Measurements from ENCODE around the gene GSAP. TPM values are rescaled to one million over a fixed set of nuclear protein-coding genes. Genes with fewer than 3 reads are reported as not detected.
"Not testable (repeated sequence)": the region's sequence is repeated elsewhere in the genome, so short reads cannot be mapped to it uniquely, and the experiment has no call there.

The GSAP gene
- total RNA-seq, 2 experiments from 2014 or later: 1.1 to 1.4 TPM

DNA sequence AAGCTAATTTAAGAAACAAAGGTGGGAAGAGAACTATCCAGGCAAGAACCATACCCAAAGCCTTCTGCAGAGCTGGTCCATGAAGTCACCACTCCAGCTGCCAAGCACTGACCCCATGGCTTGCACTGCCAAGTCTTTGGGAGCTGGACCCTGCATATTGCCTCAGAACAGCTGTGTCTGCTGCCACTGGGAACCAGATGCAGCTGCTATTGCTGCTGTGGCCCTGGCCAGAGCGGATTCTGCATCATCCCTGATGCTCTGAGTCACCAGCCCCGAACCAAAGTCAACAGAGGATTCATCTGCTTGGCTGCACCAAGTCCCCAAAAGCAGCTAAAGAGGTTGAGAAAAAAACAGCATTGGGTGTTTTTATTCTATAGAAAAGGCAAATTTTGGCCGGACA is 39.2 kb upstream of the GSAP start:
- CTCF ChIA-PET: interaction anchor here (0.7 kb wide), 1 partner anchor 304 kb away, joined by 3 read pairs; no protein-coding TSS in a partner anchor
- intact Hi-C loops (cut with DNase I, micrococcal nuclease): no loop called here
- no peak overlapping the region for H3K27ac Mint-ChIP-seq
- DNase-seq (no peak), ATAC-seq (no peak)
- H3K36me3 Mint-ChIP-seq (ENCODE audit: low read depth): no peaks in the 10 kb centered on the region
- H3K27me3 Mint-ChIP-seq: no peaks in the 10 kb centered on the region
- POLR2A ChIA-PET: no interaction called here
- H3K4me1 Mint-ChIP-seq: no peaks in the 10 kb centered on the region
- no peak overlapping the region for H3K4me3 Mint-ChIP-seq
- H3K9me3 Mint-ChIP-seq (ENCODE audit: low read depth): no peaks in the 10 kb centered on the region

DNA sequence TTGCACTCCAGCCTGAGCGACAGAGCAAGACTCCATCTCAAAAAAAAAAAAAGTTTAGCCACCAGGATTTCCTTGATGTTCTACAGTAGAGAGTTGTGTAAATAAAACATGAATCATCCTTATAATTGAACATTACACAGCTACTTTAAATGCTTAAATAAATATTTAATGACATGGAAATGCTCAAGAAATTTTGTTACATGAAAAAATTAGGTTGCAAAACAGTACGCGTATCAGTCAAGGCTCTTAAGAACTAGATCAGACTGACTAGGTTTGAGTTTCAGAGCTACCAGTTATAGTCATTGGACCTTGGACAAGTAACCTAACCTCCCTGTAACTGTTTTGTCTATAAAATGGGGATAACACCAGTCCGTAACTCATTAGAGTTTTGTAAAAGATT is 38.7 kb upstream of the GSAP start:
- no peaks in the 10 kb centered on the region for H3K27me3 Mint-ChIP-seq
- ChIA-PET CTCF (interaction anchor here (0.7 kb wide), 1 partner anchor 303 kb away, joined by 3 read pairs; no protein-coding TSS in a partner anchor), POLR2A (no interaction called here)
- DNase-seq (no peak), ATAC-seq (no peak)
- no peak overlapping the region for H3K4me3 Mint-ChIP-seq
- H3K36me3 Mint-ChIP-seq (ENCODE audit: low read depth): no peaks in the 10 kb centered on the region
- no peaks in the 10 kb centered on the region for H3K4me1 Mint-ChIP-seq
- no peak overlapping the region for H3K27ac Mint-ChIP-seq
- intact Hi-C loops (cut with DNase I, micrococcal nuclease): no loop called here
- H3K9me3 Mint-ChIP-seq (ENCODE audit: low read depth): no peaks in the 10 kb centered on the region

DNA sequence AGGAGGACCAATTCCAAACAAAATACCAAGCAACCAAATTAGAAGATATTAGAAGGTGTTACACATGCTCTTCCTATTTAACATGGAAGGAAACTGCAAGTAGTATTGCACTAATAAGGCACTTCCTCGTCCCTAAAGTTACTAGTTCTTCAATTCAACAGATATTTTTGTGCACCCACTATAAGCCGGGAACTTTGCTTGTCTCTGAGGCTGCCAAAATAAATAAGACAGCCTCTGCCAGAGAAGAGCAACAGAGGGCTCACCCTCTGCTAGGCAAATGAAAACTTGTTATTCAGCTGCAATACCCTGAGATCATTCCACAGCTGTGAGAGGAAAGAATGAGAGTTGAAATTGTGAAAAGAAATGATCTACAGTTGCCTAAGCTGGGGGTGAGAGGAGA is 37.4 kb upstream of the GSAP start:
- intact Hi-C loops (cut with DNase I, micrococcal nuclease): no loop called here

DNA sequence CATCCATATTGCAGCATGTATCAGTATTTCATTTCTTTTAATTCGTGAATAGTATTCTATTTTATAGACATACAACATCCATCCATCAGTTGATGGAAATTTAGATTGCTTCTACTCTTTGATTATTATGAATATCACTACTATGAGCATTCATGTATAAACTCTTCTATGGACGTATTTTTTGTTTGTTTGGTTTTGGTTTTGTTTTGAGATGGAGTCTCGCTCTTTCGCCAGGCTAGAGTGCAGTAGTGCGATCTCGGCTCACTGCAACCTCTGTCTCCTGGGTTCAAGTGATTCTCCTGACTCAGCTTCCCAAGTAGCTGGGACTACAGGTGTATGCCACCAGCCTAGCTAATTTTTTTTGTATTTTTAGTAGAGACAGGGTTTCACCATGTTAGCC is 35.8 kb upstream of the GSAP start:
- CTCF ChIA-PET; intact Hi-C loops (cut with DNase I, micrococcal nuclease); H3K27me3 Mint-ChIP-seq; H3K36me3 Mint-ChIP-seq (ENCODE audit: low read depth); DNase-seq; H3K4me3 Mint-ChIP-seq; H3K9me3 Mint-ChIP-seq (ENCODE audit: low read depth); POLR2A ChIA-PET; ATAC-seq; H3K27ac Mint-ChIP-seq; H3K4me1 Mint-ChIP-seq: not testable (repeated sequence)

More for the DNA sequence above, 37.4 kb upstream of the GSAP start:
- Mint-ChIP-seq H3K4me1 (no peaks in the 10 kb centered on the region), H3K4me3 (no peak overlapping the region), H3K27me3 (no peaks in the 10 kb centered on the region), H3K27ac (no peak overlapping the region), H3K9me3 (ENCODE audit: low read depth) (no peaks in the 10 kb centered on the region), H3K36me3 (ENCODE audit: low read depth) (no peaks in the 10 kb centered on the region)
- DNase-seq (no peak), ATAC-seq (no peak)
- CTCF ChIA-PET: no interaction called here
- POLR2A ChIA-PET: no interaction called here

DNA sequence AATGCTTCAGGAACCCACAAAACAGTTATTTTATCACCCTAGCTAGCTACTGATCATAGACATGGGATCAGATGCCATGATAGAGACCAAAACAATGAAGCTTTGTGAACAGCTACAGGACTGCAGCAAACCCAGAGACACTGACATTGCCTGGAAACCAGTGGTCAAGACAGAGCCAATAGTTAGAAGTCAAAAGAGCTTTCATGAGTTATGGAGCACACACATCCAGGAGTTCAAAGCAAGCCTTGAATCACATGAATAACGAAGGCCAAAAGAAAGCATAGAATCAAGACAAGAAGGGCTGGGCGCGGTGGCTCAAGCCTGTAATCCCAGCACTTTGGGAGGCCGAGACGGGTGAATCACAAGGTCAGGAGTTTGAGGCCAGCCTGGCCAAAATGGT is 34.5 kb upstream of the GSAP start:
- ATAC-seq: no peak
- H3K27me3 Mint-ChIP-seq: no peaks in the 10 kb centered on the region
- intact Hi-C loops (cut with DNase I, micrococcal nuclease): no loop called here
- H3K27ac Mint-ChIP-seq: no peak overlapping the region
- no peak overlapping the region for H3K4me3 Mint-ChIP-seq
- ChIA-PET POLR2A (no interaction called here), CTCF (interaction anchor here (0.5 kb wide), 1 partner anchor 18 kb away, joined by 3 read pairs; no protein-coding TSS in a partner anchor)
- no peaks in the 10 kb centered on the region for H3K36me3 Mint-ChIP-seq (ENCODE audit: low read depth)
- no peaks in the 10 kb centered on the region for H3K9me3 Mint-ChIP-seq (ENCODE audit: low read depth)
- DNase-seq: no peak
- H3K4me1 Mint-ChIP-seq: peaks cover 3% of the 10 kb centered on the region

DNA sequence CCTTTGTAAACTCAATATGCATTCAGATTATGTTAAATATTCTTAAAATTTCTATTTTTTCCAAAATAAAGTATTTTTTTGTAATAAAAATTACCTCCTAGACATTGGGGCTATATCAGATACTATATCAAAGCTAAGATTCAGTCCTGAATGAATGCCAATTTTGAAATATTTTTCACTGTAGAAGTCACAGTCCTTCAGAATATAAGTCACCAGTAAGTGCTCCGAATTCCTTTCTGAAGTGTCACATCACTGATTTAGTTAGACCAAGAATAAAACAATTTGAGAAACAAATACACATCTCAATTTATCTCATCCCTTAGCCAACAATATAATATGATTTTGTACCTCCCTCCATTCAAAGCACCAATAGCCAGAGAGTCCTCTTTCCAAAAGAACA is 33.9 kb upstream of the GSAP start:
- no peaks in the 10 kb centered on the region for H3K9me3 Mint-ChIP-seq (ENCODE audit: low read depth)
- H3K4me1 Mint-ChIP-seq: peaks cover 3% of the 10 kb centered on the region
- DNase-seq: no peak
- intact Hi-C loops (cut with DNase I, micrococcal nuclease): no loop called here
- no peaks in the 10 kb centered on the region for H3K27me3 Mint-ChIP-seq
- no peak overlapping the region for H3K27ac Mint-ChIP-seq
- H3K4me3 Mint-ChIP-seq: no peak overlapping the region
- H3K36me3 Mint-ChIP-seq (ENCODE audit: low read depth): no peaks in the 10 kb centered on the region
- ATAC-seq: no peak
- POLR2A ChIA-PET: no interaction called here
- CTCF ChIA-PET: no interaction called here

DNA sequence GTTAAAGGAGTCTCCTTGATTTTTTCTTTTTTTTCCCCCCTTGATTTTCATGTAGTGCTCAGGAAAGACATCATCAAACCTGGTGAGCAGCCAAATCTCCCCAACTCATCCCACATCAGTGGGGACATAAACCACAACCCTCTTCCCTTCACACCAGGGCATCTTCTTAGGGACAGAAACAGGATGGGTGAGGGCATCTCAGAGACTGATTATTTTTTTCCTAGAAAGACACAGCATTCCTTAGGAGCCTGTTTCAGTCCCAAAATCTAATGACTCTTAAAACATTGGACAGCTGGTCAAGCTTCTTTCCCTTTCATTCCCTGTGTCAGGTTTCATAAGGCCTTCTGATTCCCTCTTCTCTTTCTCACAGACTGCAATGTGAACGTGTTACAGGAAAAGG is 31.5 kb upstream of the GSAP start:
- peaks cover 3% of the 10 kb centered on the region for H3K4me1 Mint-ChIP-seq
- ATAC-seq (no peak), DNase-seq (no peak)
- intact Hi-C loops (cut with DNase I, micrococcal nuclease): no loop called here
- no peak overlapping the region for H3K27ac Mint-ChIP-seq
- no peaks in the 10 kb centered on the region for H3K27me3 Mint-ChIP-seq
- no peak overlapping the region for H3K4me3 Mint-ChIP-seq
- ChIA-PET POLR2A (no interaction called here), CTCF (no interaction called here)
- no peaks in the 10 kb centered on the region for H3K36me3 Mint-ChIP-seq (ENCODE audit: low read depth)
- H3K9me3 Mint-ChIP-seq (ENCODE audit: low read depth): no peaks in the 10 kb centered on the region

DNA sequence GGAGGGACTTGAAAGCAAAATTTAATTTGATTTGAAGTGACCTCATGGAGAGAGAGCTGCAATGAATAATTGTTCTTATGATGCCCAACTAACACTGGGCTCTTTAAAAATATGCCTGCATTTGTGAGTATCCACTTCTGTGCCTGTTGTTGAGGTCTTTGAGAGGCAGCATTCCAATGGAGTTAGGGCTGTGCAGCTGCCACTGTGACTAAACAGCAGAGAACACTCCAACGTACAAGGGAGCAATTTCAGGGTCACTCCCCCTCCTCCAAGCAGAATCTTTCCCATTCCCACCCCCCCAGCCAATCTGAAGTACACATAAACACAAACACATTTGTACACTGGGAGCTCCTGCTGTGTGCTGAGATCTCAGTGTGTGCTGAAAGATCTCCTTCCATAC is 28.0 kb upstream of the GSAP start:
- no peak overlapping the region for H3K27ac Mint-ChIP-seq

DNA sequence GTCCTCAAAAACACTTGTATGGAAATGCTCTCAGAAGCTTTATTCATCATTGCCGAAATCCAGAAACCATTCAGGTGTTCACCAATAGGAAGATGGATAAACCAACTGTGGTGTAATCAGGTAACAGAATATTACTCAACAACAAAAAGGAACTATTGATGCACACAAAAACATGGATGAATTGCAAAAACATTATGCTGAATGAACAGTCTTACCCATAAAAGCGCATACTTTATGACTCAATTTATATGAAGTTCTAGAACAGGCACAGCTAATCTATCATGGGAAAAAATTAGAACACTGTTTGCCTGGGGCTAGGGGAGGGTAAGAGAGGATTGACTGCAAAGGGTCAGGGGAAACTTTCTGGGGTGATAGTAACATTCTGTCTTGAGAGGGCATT is 26.9 kb upstream of the GSAP start:
- no peak overlapping the region for H3K4me3 Mint-ChIP-seq
- peaks cover 6% of the 10 kb centered on the region for H3K4me1 Mint-ChIP-seq
- CTCF ChIA-PET: interaction anchor here (1.3 kb wide), 1 partner anchor 8 kb away, joined by 3 read pairs; no protein-coding TSS in a partner anchor
- H3K36me3 Mint-ChIP-seq (ENCODE audit: low read depth): no peaks in the 10 kb centered on the region
- no peak overlapping the region for H3K27ac Mint-ChIP-seq
- ATAC-seq: no peak
- intact Hi-C loops (cut with DNase I, micrococcal nuclease): no loop called here
- DNase-seq: no peak
- H3K9me3 Mint-ChIP-seq (ENCODE audit: low read depth): no peaks in the 10 kb centered on the region
- POLR2A ChIA-PET: interaction anchor here (0.7 kb wide), 1 partner anchor 195 kb away, joined by 5 read pairs; no protein-coding TSS in a partner anchor
- H3K27me3 Mint-ChIP-seq: peaks cover 3% of the 10 kb centered on the region

More for the DNA sequence above, 28.0 kb upstream of the GSAP start:
- no peak for ATAC-seq
- peaks cover 3% of the 10 kb centered on the region for H3K27me3 Mint-ChIP-seq
- POLR2A ChIA-PET: no interaction called here
- intact Hi-C loops (cut with DNase I, micrococcal nuclease): no loop called here
- H3K36me3 Mint-ChIP-seq (ENCODE audit: low read depth): no peaks in the 10 kb centered on the region
- H3K4me1 Mint-ChIP-seq: peaks cover 6% of the 10 kb centered on the region
- CTCF ChIA-PET: interaction anchor here (0.6 to 1.3 kb wide), 2 partner anchors 9 to 189 kb away, joined by 3 to 7 read pairs; no protein-coding TSS in a partner anchor
- H3K9me3 Mint-ChIP-seq (ENCODE audit: low read depth): no peaks in the 10 kb centered on the region
- H3K4me3 Mint-ChIP-seq: no peak overlapping the region
- no peak for DNase-seq

DNA sequence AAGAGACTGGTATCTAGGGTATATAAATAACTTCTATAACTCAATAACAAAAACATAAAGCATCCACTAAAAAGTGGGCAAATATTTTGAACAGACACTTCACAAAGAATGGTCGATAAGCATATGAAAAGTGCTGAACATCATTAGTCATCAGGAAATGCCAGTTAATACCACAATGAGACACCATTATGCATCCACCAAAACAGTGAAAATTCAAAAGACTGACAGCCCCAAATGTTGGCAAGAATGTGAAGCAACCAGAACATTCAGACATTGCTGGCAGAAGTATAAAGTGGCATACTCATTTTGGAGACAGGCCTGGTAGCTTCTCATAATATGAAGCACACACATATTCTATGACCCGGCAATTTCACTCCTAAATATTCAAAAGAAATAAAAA is 26.5 kb upstream of the GSAP start:
- no peak overlapping the region for H3K4me3 Mint-ChIP-seq
- no peak overlapping the region for H3K27ac Mint-ChIP-seq
- no peaks in the 10 kb centered on the region for H3K9me3 Mint-ChIP-seq (ENCODE audit: low read depth)
- ATAC-seq: peak; percentile 36
- no peaks in the 10 kb centered on the region for H3K36me3 Mint-ChIP-seq (ENCODE audit: low read depth)
- H3K27me3 Mint-ChIP-seq: peaks cover 3% of the 10 kb centered on the region
- intact Hi-C loops (cut with DNase I, micrococcal nuclease): no loop called here
- DNase-seq: no peak
- H3K4me1 Mint-ChIP-seq: peaks cover 5% of the 10 kb centered on the region
- POLR2A ChIA-PET: no interaction called here
- CTCF ChIA-PET: no interaction called here

DNA sequence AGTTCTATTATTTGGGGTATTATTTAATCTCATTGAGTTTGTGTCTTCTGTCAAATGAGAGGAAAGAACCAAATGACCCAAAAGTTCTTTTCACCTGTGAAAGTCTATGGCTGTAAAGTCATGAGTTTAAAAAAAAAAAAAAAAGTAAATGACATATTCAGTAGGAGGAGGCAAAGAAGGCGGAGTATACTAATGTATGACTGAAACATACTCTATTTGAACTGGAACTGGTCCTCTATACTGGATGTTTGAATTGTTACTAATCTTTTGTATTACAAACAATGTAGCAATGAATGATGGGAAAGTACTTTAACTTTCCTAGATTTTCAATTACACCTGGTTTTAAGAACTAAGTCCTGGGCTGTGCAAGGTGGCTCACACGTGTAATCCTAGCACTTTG is 24.9 kb upstream of the GSAP start:
- Mint-ChIP-seq H3K9me3 (ENCODE audit: low read depth) (no peaks in the 10 kb centered on the region), H3K27me3 (peaks cover 3% of the 10 kb centered on the region), H3K36me3 (ENCODE audit: low read depth) (no peaks in the 10 kb centered on the region), H3K4me3 (no peak overlapping the region), H3K4me1 (peaks cover 3% of the 10 kb centered on the region), H3K27ac (no peak overlapping the region)
- intact Hi-C loops (cut with DNase I, micrococcal nuclease): no loop called here
- ChIA-PET CTCF (interaction anchor here (1.3 kb wide), 1 partner anchor 33 kb away, joined by 3 read pairs; no protein-coding TSS in a partner anchor), POLR2A (no interaction called here)
- DNase-seq (no peak), ATAC-seq (no peak)

DNA sequence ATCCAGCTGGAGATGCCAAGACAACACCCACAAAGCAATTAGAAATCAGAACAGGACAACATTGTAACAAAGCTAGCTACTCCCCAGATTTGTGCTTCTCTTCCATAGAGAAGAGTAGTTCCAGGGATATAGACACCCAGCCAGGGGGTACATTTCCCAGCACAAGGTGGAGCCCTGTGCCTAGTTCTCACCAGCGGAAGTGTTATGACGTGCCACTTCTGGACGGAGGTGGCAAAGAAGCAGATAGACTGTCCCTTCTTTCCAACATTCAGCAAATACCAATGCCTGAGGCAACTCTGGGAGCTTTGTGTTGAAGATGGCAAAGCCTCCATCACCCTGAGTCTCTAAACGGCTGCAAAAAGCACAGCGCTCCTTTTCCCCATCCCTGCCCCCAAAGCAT is 23.4 kb upstream of the GSAP start:
- POLR2A ChIA-PET: no interaction called here
- H3K27me3 Mint-ChIP-seq: peaks cover 3% of the 10 kb centered on the region
- no peaks in the 10 kb centered on the region for H3K36me3 Mint-ChIP-seq (ENCODE audit: low read depth)
- H3K9me3 Mint-ChIP-seq (ENCODE audit: low read depth): no peaks in the 10 kb centered on the region
- CTCF ChIA-PET: interaction anchor here (0.5 kb wide), 1 partner anchor 695 kb away, joined by 3 read pairs; no protein-coding TSS in a partner anchor
- intact Hi-C loops (cut with DNase I, micrococcal nuclease): no loop called here
- no peak for ATAC-seq
- H3K4me3 Mint-ChIP-seq: no peak overlapping the region
- H3K27ac Mint-ChIP-seq: no peak overlapping the region
- no peak for DNase-seq
- H3K4me1 Mint-ChIP-seq: peaks cover 3% of the 10 kb centered on the region

DNA sequence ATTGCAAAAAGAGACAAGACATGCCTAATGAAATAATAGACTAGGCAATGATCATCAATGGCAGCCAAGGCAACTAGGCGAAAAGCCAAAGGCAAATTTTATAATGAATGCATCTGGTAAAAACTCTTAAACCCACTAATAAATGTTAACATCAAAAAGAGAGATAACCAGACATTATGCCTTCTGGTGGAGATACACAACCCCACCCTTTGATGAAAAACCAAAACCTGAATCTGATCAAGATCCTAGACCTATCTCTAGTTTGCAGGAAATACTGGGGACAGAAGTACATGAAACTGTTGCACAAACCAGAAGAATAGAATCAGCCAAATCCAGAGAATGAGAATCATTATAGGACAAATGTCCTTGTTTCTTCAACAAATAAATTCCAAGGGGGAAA is 22.0 kb upstream of the GSAP start:
- no peak overlapping the region for H3K4me3 Mint-ChIP-seq
- H3K36me3 Mint-ChIP-seq (ENCODE audit: low read depth): no peaks in the 10 kb centered on the region
- H3K4me1 Mint-ChIP-seq: peaks cover 3% of the 10 kb centered on the region
- CTCF ChIA-PET: no interaction called here
- no peaks in the 10 kb centered on the region for H3K9me3 Mint-ChIP-seq (ENCODE audit: low read depth)
- POLR2A ChIA-PET: no interaction called here
- H3K27me3 Mint-ChIP-seq: peaks cover 3% of the 10 kb centered on the region
- DNase-seq: no peak
- no peak for ATAC-seq
- intact Hi-C loops (cut with DNase I, micrococcal nuclease): no loop called here
- H3K27ac Mint-ChIP-seq: no peak overlapping the region
